MM.1S (cell line): ENCODE measurements around the gene SLITRK2.

Experiments used
- DNase-seq: peaks from one replicate; pipeline ENCODE4 v3.0.0-alpha.2; 2015
- H2AFZ ChIP-seq: fragments of 300-600 bp; sonication (generic); 2 replicates; pipeline ENCODE4 v1.6.0; 2016; ENCODE audit warnings: antibody characterized with exemption, low read length
- H3F3A ChIP-seq: fragments of 300-600 bp; sonication (generic); 2 replicates; pipeline ENCODE4 v1.6.1; 2016; ENCODE audit warnings: mild to moderate bottlenecking, antibody characterized with exemption, low read length, moderate library complexity, mixed read lengths; ENCODE audit not compliant: insufficient read depth
- H3K27ac ChIP-seq: fragments of 300-600 bp; sonication (generic); 2 replicates; pipeline ENCODE4 v1.5.1; 2016; ENCODE audit warnings: mild to moderate bottlenecking, low read length
- H3K27me3 ChIP-seq: fragments of 300-600 bp; sonication (generic); replicated peaks from 2 replicates; pipeline ENCODE4 v1.6.0; 2016; ENCODE audit warnings: low read length; ENCODE audit not compliant: insufficient read depth
- H3K36me3 ChIP-seq: fragments of 300-600 bp; sonication (generic); replicated peaks from 2 replicates; pipeline ENCODE4 v1.6.1; 2016; ENCODE audit warnings: mild to moderate bottlenecking, low read length, mixed read lengths; ENCODE audit not compliant: insufficient read depth
- H3K4me1 ChIP-seq: fragments of 300-600 bp; sonication (generic); 2 replicates; pipeline ENCODE4 v1.6.1; 2016; ENCODE audit warnings: low read length, mixed read lengths
- H3K4me2 ChIP-seq: fragments of 300-600 bp; sonication (generic); 2 replicates; pipeline ENCODE4 v1.6.0; 2016; ENCODE audit warnings: low read depth, low read length
- H3K4me3 ChIP-seq: fragments of 300-600 bp; sonication (generic); 2 replicates; pipeline ENCODE4 v1.5.1; 2016; ENCODE audit warnings: low read length, mixed read lengths
- H3K79me2 ChIP-seq: fragments of 300-600 bp; sonication (generic); 2 replicates; pipeline ENCODE4 v1.6.1; 2016; ENCODE audit warnings: mixed run types, low read length, mixed read lengths
- H3K9ac ChIP-seq: fragments of 300-600 bp; sonication (generic); 2 replicates; pipeline ENCODE4 v1.6.1; 2016; ENCODE audit warnings: low read length, mixed read lengths
- H3K9me2 ChIP-seq: fragments of 300-600 bp; sonication (generic); replicated peaks from 2 replicates; pipeline ENCODE4 v1.6.1; 2016; ENCODE audit warnings: mild to moderate bottlenecking, low read length, mixed read lengths; ENCODE audit not compliant: insufficient read depth
- H3K9me3 ChIP-seq: fragments of 300-600 bp; sonication (generic); replicated peaks from 2 replicates; pipeline ENCODE4 v1.6.1; 2016; ENCODE audit warnings: mild to moderate bottlenecking, low read length, mixed read lengths; ENCODE audit not compliant: insufficient read depth
- H4K20me1 ChIP-seq: fragments of 300-600 bp; sonication (generic); 2 replicates; pipeline ENCODE4 v1.6.1; 2016; ENCODE audit warnings: mild to moderate bottlenecking, low read length, moderate library complexity, mixed read lengths; ENCODE audit not compliant: insufficient read depth
- CTCF ChIP-seq: fragments of 300-600 bp; sonication (generic); IDR thresholded peaks from 2 replicates; pipeline ENCODE4 v1.5.1; 2016; ENCODE audit warnings: antibody characterized with exemption, low read length, mixed read lengths
- EZH2 ChIP-seq: fragments of 300-600 bp; sonication (generic); optimal IDR thresholded peaks from 2 replicates; pipeline ENCODE3; 2017; ENCODE audit warnings: low read depth, mild to moderate bottlenecking, antibody characterized with exemption, low read length, mixed read lengths
- EZH2phosphoT487 ChIP-seq: fragments of 300-600 bp; sonication (generic); IDR thresholded peaks from 2 replicates; pipeline ENCODE4 v1.6.1; 2018; ENCODE audit warnings: antibody characterized with exemption, low read length

Gene SLITRK2

GRCh38 chrX:145817331-145818185 lies at the start of gene SLITRK2:
Gene SLITRK2 (plus strand): TSS chrX:145817829. CDS start chrX:145822426, 4,597 bp downstream.
- no peak for DNase-seq
- Histone ChIP-seq H3K27me3 (no peaks in the 10 kb centered on the region), H4K20me1 (no peaks in the 10 kb centered on the region), H3K4me2 (no peak within 1 kb of the TSS), H2AFZ (no peak within 1 kb of the TSS), H3K27ac (no peak within 1 kb of the TSS), H3K4me3 (no peak within 1 kb of the TSS), H3K4me1 (no peaks in the 10 kb centered on the region), H3F3A (no peaks in the 10 kb centered on the region), H3K9me2 (no peaks in the 10 kb centered on the region), H3K9me3 (no peaks in the 10 kb centered on the region), H3K79me2 (no peaks in the 10 kb centered on the region), H3K9ac (no peak within 1 kb of the TSS), H3K36me3 (no peaks in the 10 kb centered on the region)
- TF ChIP-seq EZH2 (no peak), EZH2phosphoT487 (no peak), CTCF (no peak)

GRCh38 chrX:145773006-145773405 lies 44.6 kb upstream of the SLITRK2 start:
- Histone ChIP-seq H3K27me3 (no peaks in the 10 kb centered on the region), H3K79me2 (no peaks in the 10 kb centered on the region), H2AFZ (no peak overlapping the region), H3K27ac (no peak overlapping the region), H3K9me2 (no peaks in the 10 kb centered on the region), H3K4me3 (no peak overlapping the region), H3K4me2 (no peak overlapping the region), H3K4me1 (no peaks in the 10 kb centered on the region), H3F3A (no peaks in the 10 kb centered on the region), H3K36me3 (no peaks in the 10 kb centered on the region), H4K20me1 (no peaks in the 10 kb centered on the region), H3K9ac (no peak overlapping the region), H3K9me3 (no peaks in the 10 kb centered on the region)
- no peak for DNase-seq
- TF ChIP-seq EZH2 (no peak), CTCF (no peak), EZH2phosphoT487 (no peak)

- Histone ChIP-seq H3K27ac (no peak overlapping the region), H3K4me1 (no peaks in the 10 kb centered on the region), H3K9me3 (no peaks in the 10 kb centered on the region), H3K27me3 (no peaks in the 10 kb centered on the region), H3K4me2 (no peak overlapping the region), H3K9me2 (no peaks in the 10 kb centered on the region), H3K36me3 (no peaks in the 10 kb centered on the region), H3K79me2 (no peaks in the 10 kb centered on the region), H3K9ac (no peak overlapping the region), H3K4me3 (no peak overlapping the region), H3F3A (no peaks in the 10 kb centered on the region), H2AFZ (no peak overlapping the region), H4K20me1 (no peaks in the 10 kb centered on the region)
- no peak for TF ChIP-seq CTCF
- TF ChIP-seq EZH2, result no peak
- no peak for TF ChIP-seq EZH2phosphoT487
- no peak for DNase-seq
These were observed 25.3 kb upstream of the SLITRK2 start for GRCh38 chrX:145792281-145792680.
